GM12878 (cell line): Measurements from ENCODE around the gene PHAF1. TPM values are rescaled to one million over a fixed set of nuclear protein-coding genes. Genes with fewer than 3 reads are reported as not detected.

Experiments used
- ATAC-seq: fragments of 200-7000 bp; cut with Tn5 transposase; 3 replicates; pipeline ENCODE4 v1.9.1; 2020; ENCODE audit warnings: mild to moderate bottlenecking, moderate library complexity
- BruUV-seq: library from RNA; stranded (reverse); fragments of 400-500 nt; replicated peaks from 2 replicates; lab custom pipeline; 2021; lab: Mats Ljungman, UMichigan
- CTCF ChIA-PET: fragments of 300-600 bp; sonication (Branson Sonifier 250); formaldehyde crosslinking; extraction: SDS; loops from one replicate; lab custom pipeline; 2021; ENCODE audit warnings: inconsistent platforms; lab: Yijun Ruan, JAX
- POLR2A ChIA-PET: fragments of 350-600 bp; formaldehyde crosslinking; extraction: SDS; loops from one replicate; lab custom pipeline; 2021; ENCODE audit warnings: inconsistent platforms; lab: Charles Lee
- RAD21 ChIA-PET: fragments of 300-600 bp; sonication (Branson Sonifier 250); formaldehyde crosslinking; loops from one replicate; lab custom pipeline; 2023; ENCODE audit warnings: antibody characterized with exemption; ENCODE audit not compliant: unreplicated experiment; lab: Charles Lee
- SMC1A ChIA-PET: fragments of 300-600 bp; sonication (Branson Sonifier 250); formaldehyde crosslinking; loops from one replicate; lab custom pipeline; 2023; ENCODE audit not compliant: unreplicated experiment, uncharacterized antibody; lab: Charles Lee
- DNase-seq: peaks from one replicate; pipeline ENCODE4 v3.0.0-alpha.2; 2011; ENCODE audit warnings: low read depth, low spot score
- FAIRE-seq: peaks from 3 replicates; lab custom pipeline; 2011; peaks lifted over from hg19 to GRCh38; lab: Jason Lieb, UNC
- H2AFZ ChIP-seq: 2 replicates; pipeline ENCODE4 v1.6.0; 2011; ENCODE audit warnings: low read depth, low read length, control low read depth; ENCODE audit not compliant: control insufficient read depth
- H3K27ac ChIP-seq: 2 replicates; pipeline ENCODE4 v1.5.1; 2011; ENCODE audit warnings: control low read depth; ENCODE audit not compliant: control insufficient read depth, insufficient read depth
- H3K27me3 ChIP-seq, 2 experiments: replicated peaks in 1 of 2; 2 replicates each; pipeline versions ENCODE4 v1.6.0 to v1.6.1; 2011; ENCODE audit warnings: low read length in 1 of 2; ENCODE audit not compliant: control insufficient read depth in 2 of 2, insufficient read depth in 2 of 2
- H3K36me3 ChIP-seq, 2 experiments: 2 replicates each; pipeline ENCODE4 v1.5.1; 2011; ENCODE audit warnings: low read length in 1 of 2; ENCODE audit not compliant: control insufficient read depth in 2 of 2, insufficient read depth in 2 of 2
- H3K4me1 ChIP-seq: 2 replicates; pipeline ENCODE4 v1.6.1; 2011; ENCODE audit warnings: mild to moderate bottlenecking, low read length, moderate library complexity, mixed read lengths; ENCODE audit not compliant: control insufficient read depth, insufficient read depth
- H3K4me2 ChIP-seq: 2 replicates; pipeline ENCODE4 v1.6.0; 2011; ENCODE audit warnings: control low read depth; ENCODE audit not compliant: control insufficient read depth, insufficient read depth
- H3K4me3 ChIP-seq: fragments of 200-600 bp; sonication (generic); 2 replicates; pipeline ENCODE4 v1.5.1; 2016
- H3K79me2 ChIP-seq: 2 replicates; pipeline ENCODE4 v1.6.0; 2011; ENCODE audit warnings: low read length; ENCODE audit not compliant: control insufficient read depth, insufficient read depth
- H3K9ac ChIP-seq: 2 replicates; pipeline ENCODE4 v1.8.0; 2011; ENCODE audit warnings: low read length, control low read depth, mixed read lengths; ENCODE audit not compliant: control insufficient read depth, insufficient read depth
- H3K9me3 ChIP-seq: replicated peaks from 3 replicates; pipeline ENCODE4 v1.5.1; 2011; ENCODE audit warnings: mild to moderate bottlenecking, low read length; ENCODE audit not compliant: control insufficient read depth, insufficient read depth
- H4K20me1 ChIP-seq: 2 replicates; pipeline ENCODE4 v1.6.0; 2011; ENCODE audit not compliant: control insufficient read depth, insufficient read depth
- BHLHE40 ChIP-seq, 2 experiments: fragments of 450-650 bp in 1 of 2; IDR thresholded peaks; 2 replicates each; pipeline ENCODE4 v1.6.1; 2011 to 2017; ENCODE audit warnings: low read depth in 2 of 2, borderline replicate concordance in 1 of 2, improper control_type of control experiment in 1 of 2, low read length in 1 of 2, mild to moderate bottlenecking in 1 of 2
- CUX1 ChIP-seq: IDR thresholded peaks from 2 replicates; pipeline ENCODE4 v1.6.1; 2012; ENCODE audit warnings: improper control_type of control experiment, low read depth, low read length; ENCODE audit not compliant: insufficient replicate concordance
- NR2F1 ChIP-seq: fragments of 450-650 bp; conservative IDR thresholded peaks from 2 replicates; pipeline ENCODE4 v1.6.1; 2017; ENCODE audit warnings: mild to moderate bottlenecking
- POU2F2 ChIP-seq: IDR thresholded peaks from 3 replicates; pipeline ENCODE4 v1.6.1; 2011; ENCODE audit warnings: low read depth, mild to moderate bottlenecking, low read length, borderline replicate concordance
- RBBP5 ChIP-seq: fragments of 200-600 bp; sonication (generic); conservative IDR thresholded peaks from 2 replicates; pipeline ENCODE4 v1.6.1; 2016
- ZBTB11 ChIP-seq: fragments of 450-650 bp; formaldehyde crosslinking; IDR thresholded peaks from 2 replicates; pipeline ENCODE4 v1.5.0; 2022; ENCODE audit warnings: mild to moderate bottlenecking, missing genetic modification characterization
- ZNF207 ChIP-seq: fragments of 450-650 bp; IDR thresholded peaks from 2 replicates; pipeline ENCODE4 v1.6.1; 2014; ENCODE audit warnings: antibody characterized with exemption, mild to moderate bottlenecking, borderline replicate concordance
- WGBS: methylation state at CpG from one replicate; pipeline ENCODE4 v1.1.6; 2016; ENCODE audit warnings: low lambda C conversion rate; ENCODE audit not compliant: insufficient replicate concordance, insufficient coverage; ENCODE audit errors: missing lambda C conversion rate; 5-methylcytosine and 5-hydroxymethylcytosine counted together
- in situ Hi-C: fragments of 300-500 bp; cut with MboI; formaldehyde crosslinking; loops from 9 replicates; pipeline ENCODE4 v1.14.3; 2018; ENCODE audit warnings: mixed read lengths
- intact Hi-C: fragments of 100-400 bp; cut with micrococcal nuclease; formaldehyde crosslinking; loops from one replicate; pipeline ENCODE4 v1.14.2; 2022; ENCODE audit not compliant: unreplicated experiment
- polyA plus RNA-seq, 11 experiments: library from polyadenylated mRNA; depleted of rRNA in 4 of 11; unstranded in 6 of 11; stranded (reverse) in 5 of 11; fragments of >200 nt; fragmentation: Nextera tagmentation in 4 of 11; fragmentation: Illumina TruSeq in 1 of 11; extraction: Ambion mirVana in 4 of 11; extraction: Trizol in 1 of 11; gene quantifications; 1 replicate in 1 of 11; 2 replicates in 10 of 11; pipeline versions ENCODE4 v1.2.1 to v1.2.3, GENCODE V29; 2011 to 2016; ENCODE audit warnings: inconsistent platforms in 2 of 11, missing spikeins in 2 of 11, low read depth in 1 of 11
- total RNA-seq, 4 experiments: library from RNA; depleted of rRNA in 3 of 4; stranded (reverse); fragments of >200 nt in 3 of 4; fragmentation: Illumina TruSeq in 1 of 4; extraction: Trizol in 1 of 4; gene quantifications; 2 replicates each; pipeline versions ENCODE4 v1.2.1 to v1.2.3, GENCODE V29; 2013 to 2021

PHAF1 gene
- total and polyA plus RNA-seq, 10 of the 15 experiments (the other 5 are each of a cell fraction or from before 2014, with no cell fraction given), result 4.5 to 20.9 (median 14.9) TPM

- TF ChIP-seq BHLHE40 (IDR thresholded peaks at IDR 0.05; ENCODE audit: borderline replicate concordance in 1 of 2, low read depth in 2 of 2, low read length in 1 of 2), result no peak
- TF ChIP-seq, all 136 proteins: peak for 0
- ChIA-PET POLR2A (interaction anchor here (0.5 kb wide), 1 partner anchor 100 kb away, joined by 4 read pairs; no protein-coding TSS in a partner anchor), RAD21 (interaction anchor here (1.1 kb wide), 1 partner anchor 109 kb away, joined by 3 read pairs; no protein-coding TSS in a partner anchor), SMC1A (interaction anchor here (1.6 kb wide), 1 partner anchor 10 kb away, joined by 5 read pairs; no protein-coding TSS in a partner anchor), CTCF (interaction anchor here (0.6 to 1.9 kb wide), 5 partner anchors 13 to 110 kb away, joined by 3 to 5 read pairs (median 3); no protein-coding TSS in a partner anchor)
- Histone ChIP-seq H3K27ac (no peak overlapping the region), H3K4me1 (no peaks in the 10 kb centered on the region), H3K4me3 (no peak overlapping the region), H2AFZ (no peak overlapping the region), H3K79me2 (no peaks in the 10 kb centered on the region), H3K27me3 (no peaks in the 10 kb centered on the region), H3K9ac (no peak overlapping the region), H3K4me2 (no peak overlapping the region), H4K20me1 (no peaks in the 10 kb centered on the region), H3K36me3 (peaks cover 6 to 10% of the 10 kb centered on the region in 2 experiments), H3K9me3 (no peaks in the 10 kb centered on the region)
- intact Hi-C loops, result no loop called here
- ATAC-seq, result no peak
- DNase-seq, result no peak
- no TSS peak for BruUV-seq
- in situ Hi-C loops, result no loop called here
- no peak for FAIRE-seq
Observed at GRCh38 chr16:67128417-67128816, 18.7 kb downstream of the PHAF1 start.

GRCh38 chr16:67128887-67129286, 19.1 kb downstream of the PHAF1 start:
- WGBS, result 81% methylated on average over 3 of the region's 3 CpGs
- Histone ChIP-seq H3K9ac (no peak overlapping the region), H3K27ac (no peak overlapping the region), H4K20me1 (no peaks in the 10 kb centered on the region), H2AFZ (no peak overlapping the region), H3K36me3 (peaks cover 5 to 10% of the 10 kb centered on the region in 2 experiments), H3K4me1 (no peaks in the 10 kb centered on the region), H3K4me3 (no peak overlapping the region), H3K9me3 (no peaks in the 10 kb centered on the region), H3K4me2 (no peak overlapping the region), H3K79me2 (no peaks in the 10 kb centered on the region), H3K27me3 (no peaks in the 10 kb centered on the region)
- FAIRE-seq, result no peak
- SMC1A ChIA-PET, result interaction anchor here (0.9 to 1.6 kb wide), 3 partner anchors 10 to 47 kb away, joined by 3 to 5 read pairs (median 3); no protein-coding TSS in a partner anchor
- in situ Hi-C loops (no loop called here), intact Hi-C loops (no loop called here)
- no TSS peak for BruUV-seq
- no peak for ATAC-seq
- RAD21 ChIA-PET, result interaction anchor here (1.1 kb wide), 1 partner anchor 110 kb away, joined by 3 read pairs; no protein-coding TSS in a partner anchor
- POLR2A ChIA-PET, result no interaction called here
- no peak for DNase-seq
- CTCF ChIA-PET, result interaction anchor here (0.6 to 2.2 kb wide), 4 partner anchors 13 to 111 kb away, joined by 3 to 8 read pairs (median 4); no protein-coding TSS in a partner anchor
- TF ChIP-seq POU2F2, result no peak
- no peak for TF ChIP-seq RBBP5
- no peak for TF ChIP-seq ZBTB11 (CRISPR knock-in tag)
- TF ChIP-seq NR2F1, result no peak
- TF ChIP-seq CUX1, result no peak
- no peak for TF ChIP-seq ZNF207
